PC-3 (cell line): Measurements from ENCODE around the gene SCN1B. TPM values are rescaled to one million over a fixed set of nuclear protein-coding genes. Genes with fewer than 3 reads are reported as not detected.
A peak's percentile ranks its signal among the peaks of the same experiment; 100 is the strongest.

Experiments
- ATAC-seq: fragments of 200-7000 bp; cut with Tn5 transposase; 2 replicates; pipeline ENCODE4 v1.9.1; 2020; ENCODE audit warnings: mild to moderate bottlenecking, moderate library complexity
- BruUV-seq: library from RNA; stranded (reverse); fragments of 400-500 nt; replicated peaks from 2 replicates; lab custom pipeline; 2021; lab: Mats Ljungman, UMichigan
- CTCF ChIA-PET: fragments of 300-600 bp; sonication (Branson Sonifier 250); formaldehyde crosslinking; loops from one replicate; lab custom pipeline; 2022; ENCODE audit warnings: antibody characterized with exemption; lab: Charles Lee
- POLR2A ChIA-PET: fragments of 300-600 bp; sonication (Branson Sonifier 250); formaldehyde crosslinking; loops from one replicate; lab custom pipeline; 2022; ENCODE audit warnings: antibody characterized with exemption; ENCODE audit not compliant: unreplicated experiment; lab: Charles Lee
- DNase-seq: peaks from one replicate; pipeline ENCODE4 v3.0.0-alpha.2; 2015
- H2AFZ ChIP-seq: fragments of 300-600 bp; sonication (generic); 2 replicates; pipeline ENCODE4 v1.6.0; 2016; ENCODE audit warnings: antibody characterized with exemption, low read length
- H3F3A ChIP-seq: fragments of 300-600 bp; sonication (generic); one replicate; pipeline ENCODE4 v1.6.0; 2017; ENCODE audit warnings: antibody characterized with exemption, low read length, control low read depth, mild to moderate bottlenecking; ENCODE audit not compliant: unreplicated experiment
- H3K27ac ChIP-seq: fragments of 300-600 bp; sonication (generic); 2 replicates; pipeline ENCODE4 v1.5.1; 2016; ENCODE audit warnings: mild to moderate bottlenecking, low read length
- H3K27me3 ChIP-seq: fragments of 300-600 bp; sonication (generic); 2 replicates; pipeline ENCODE4 v1.6.1; 2016; ENCODE audit warnings: low read length, mixed read lengths
- H3K36me3 ChIP-seq: fragments of 300-600 bp; sonication (generic); 2 replicates; pipeline ENCODE4 v1.6.1; 2016; ENCODE audit warnings: low read depth, mixed run types, low read length, mixed read lengths
- H3K4me1 ChIP-seq: fragments of 300-600 bp; sonication (generic); 2 replicates; pipeline ENCODE4 v1.5.1; 2016; ENCODE audit warnings: low read length; ENCODE audit not compliant: insufficient read depth
- H3K4me2 ChIP-seq: fragments of 300-600 bp; sonication (generic); 2 replicates; pipeline ENCODE4 v1.6.0; 2016; ENCODE audit warnings: low read length
- H3K4me3 ChIP-seq: fragments of 300-600 bp; sonication (generic); 2 replicates; pipeline ENCODE4 v1.5.1; 2016; ENCODE audit warnings: mild to moderate bottlenecking, low read length, mixed read lengths
- H3K79me2 ChIP-seq: fragments of 300-600 bp; sonication (generic); 2 replicates; pipeline ENCODE4 v1.6.1; 2017; ENCODE audit warnings: low read length, mixed read lengths
- H3K9ac ChIP-seq: fragments of 300-600 bp; sonication (generic); 2 replicates; pipeline ENCODE4 v1.6.0; 2016; ENCODE audit warnings: mild to moderate bottlenecking, low read length
- H3K9me2 ChIP-seq: fragments of 300-600 bp; sonication (generic); replicated peaks from 2 replicates; pipeline ENCODE4 v1.6.1; 2016; ENCODE audit warnings: mixed run types, low read length, mixed read lengths
- H3K9me3 ChIP-seq: fragments of 300-600 bp; sonication (generic); 2 replicates; pipeline ENCODE4 v1.6.1; 2016; ENCODE audit warnings: low read length, mixed read lengths
- H4K20me1 ChIP-seq: fragments of 300-600 bp; sonication (generic); 2 replicates; pipeline ENCODE4 v1.6.1; 2016; ENCODE audit warnings: low read length, mixed read lengths
- CTCF ChIP-seq: fragments of 300-600 bp; sonication (generic); conservative IDR thresholded peaks from 2 replicates; pipeline ENCODE4 v1.5.1; 2017; ENCODE audit warnings: antibody characterized with exemption, low read depth, mild to moderate bottlenecking, low read length
- EZH2 ChIP-seq: fragments of 300-600 bp; sonication (generic); IDR thresholded peaks from one replicate; pipeline ENCODE4 v1.6.1; 2017; ENCODE audit warnings: antibody characterized with exemption, mild to moderate bottlenecking, low read length; ENCODE audit not compliant: unreplicated experiment
- EZH2phosphoT487 ChIP-seq: fragments of 300-600 bp; sonication (generic); IDR thresholded peaks from 2 replicates; pipeline ENCODE4 v1.6.1; 2018; ENCODE audit warnings: mild to moderate bottlenecking, antibody characterized with exemption, low read length, borderline replicate concordance
- intact Hi-C: fragments of 100-400 bp; cut with micrococcal nuclease; formaldehyde crosslinking; loops from 2 replicates; pipeline ENCODE4 v1.9.0; 2023
- total RNA-seq: library from RNA; depleted of rRNA; stranded (reverse); fragments of >200 nt; gene quantifications from 2 replicates; pipeline ENCODE4 v1.2.3, GENCODE V29; 2014

The SCN1B gene
- total RNA-seq, 1 experiment from 2014 or later: 1.7 TPM

GRCh38 chr19:35066121-35066520 lies 35.9 kb downstream of the SCN1B start:
- ATAC-seq (no peak), DNase-seq (no peak)
- H4K20me1 ChIP-seq: no peaks in the 10 kb centered on the region
- H3K27me3 ChIP-seq: no peaks in the 10 kb centered on the region
- H3K4me2 ChIP-seq: no peak overlapping the region
- no peaks in the 10 kb centered on the region for H3K79me2 ChIP-seq
- no TSS peak for BruUV-seq
- ChIA-PET CTCF (interaction anchor here (0.8 to 1.2 kb wide), 4 partner anchors 22 to 98 kb away, joined by 3 to 6 read pairs (median 3); no protein-coding TSS in a partner anchor), POLR2A (no interaction called here)
- intact Hi-C loops: loop anchor here (5.0 kb wide), 1 partner anchor 76 kb away; the partner anchor contains the start of gene FXYD7
- H3K9me2 ChIP-seq: no peaks in the 10 kb centered on the region
- no peak overlapping the region for H3K27ac ChIP-seq
- no peaks in the 10 kb centered on the region for H3K36me3 ChIP-seq
- TF ChIP-seq EZH2: no peak
- TF ChIP-seq EZH2phosphoT487: no peak
- no peak for TF ChIP-seq CTCF
- peaks cover 18% of the 10 kb centered on the region for H3K4me1 ChIP-seq
- no peak overlapping the region for H3K9ac ChIP-seq
- H3K9me3 ChIP-seq: no peaks in the 10 kb centered on the region
- no peak overlapping the region for H2AFZ ChIP-seq
- no peak overlapping the region for H3K4me3 ChIP-seq
- no peaks in the 10 kb centered on the region for H3F3A ChIP-seq

GRCh38 chr19:35066691-35067563 lies 36.7 kb downstream of the SCN1B start:
- Histone ChIP-seq H3K4me2 (no peak overlapping the region), H3K27ac (no peak overlapping the region), H3K9me2 (no peaks in the 10 kb centered on the region), H4K20me1 (no peaks in the 10 kb centered on the region), H3K9me3 (no peaks in the 10 kb centered on the region), H3K4me1 (peaks cover 18% of the 10 kb centered on the region), H2AFZ (peak overlapping the region; percentile 9; the same call in 1 of the 2 replicates), H3K9ac (no peak overlapping the region), H3F3A (no peaks in the 10 kb centered on the region), H3K36me3 (no peaks in the 10 kb centered on the region), H3K4me3 (no peak overlapping the region), H3K79me2 (no peaks in the 10 kb centered on the region), H3K27me3 (no peaks in the 10 kb centered on the region)
- peak; percentile 72 for ATAC-seq
- peak; percentile 86 for DNase-seq
- intact Hi-C loops: loop anchor here (1.0 to 5.0 kb wide), 2 partner anchors 23 to 75 kb away; partner anchors contain the start of gene FXYD7
- TF ChIP-seq CTCF: peak; percentile 85
- TF ChIP-seq EZH2: no peak
- ChIA-PET POLR2A (no interaction called here), CTCF (interaction anchor here (0.6 to 1.3 kb wide), 8 partner anchors 14 to 740 kb away, joined by 3 to 7 read pairs (median 4); no protein-coding TSS in a partner anchor)
- no TSS peak for BruUV-seq
